Stimulated activated CD8-positive, alpha-beta memory T cell treated with anti-CD3 and anti-CD28 coated beads, Interleukin-12 subunit alpha, Interleukin-12 subunit beta, amount 100 ng/mL, for 24 hours (primary cell): ENCODE data around the gene LRP4.

ENCODE experiments used
- DNase-seq: peaks from one replicate; pipeline ENCODE4 v3.0.0-alpha.2; 2020; ENCODE audit errors: extremely low read depth

LRP4 gene

GRCh38 chr11:46918788-46919513, 601 bp upstream of the LRP4 start:
- no peak for DNase-seq

DNA sequence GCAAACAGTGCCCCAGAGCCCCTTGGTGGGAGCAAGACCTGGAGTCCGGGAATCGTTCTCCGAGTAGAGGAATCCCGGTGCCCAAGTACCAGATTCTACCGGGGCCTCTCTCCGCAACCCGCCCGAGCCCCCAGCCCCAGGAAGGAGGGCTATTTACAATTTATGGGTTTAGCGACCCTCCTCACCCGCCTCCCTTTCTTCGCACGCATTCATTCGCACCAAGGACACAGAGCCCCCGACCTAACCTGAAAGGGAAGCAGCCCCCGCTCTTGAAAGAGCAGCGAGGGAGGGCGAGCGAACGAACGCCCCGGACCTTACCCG, 628 bp downstream of the LRP4 start:
- no peak for DNase-seq

DNA sequence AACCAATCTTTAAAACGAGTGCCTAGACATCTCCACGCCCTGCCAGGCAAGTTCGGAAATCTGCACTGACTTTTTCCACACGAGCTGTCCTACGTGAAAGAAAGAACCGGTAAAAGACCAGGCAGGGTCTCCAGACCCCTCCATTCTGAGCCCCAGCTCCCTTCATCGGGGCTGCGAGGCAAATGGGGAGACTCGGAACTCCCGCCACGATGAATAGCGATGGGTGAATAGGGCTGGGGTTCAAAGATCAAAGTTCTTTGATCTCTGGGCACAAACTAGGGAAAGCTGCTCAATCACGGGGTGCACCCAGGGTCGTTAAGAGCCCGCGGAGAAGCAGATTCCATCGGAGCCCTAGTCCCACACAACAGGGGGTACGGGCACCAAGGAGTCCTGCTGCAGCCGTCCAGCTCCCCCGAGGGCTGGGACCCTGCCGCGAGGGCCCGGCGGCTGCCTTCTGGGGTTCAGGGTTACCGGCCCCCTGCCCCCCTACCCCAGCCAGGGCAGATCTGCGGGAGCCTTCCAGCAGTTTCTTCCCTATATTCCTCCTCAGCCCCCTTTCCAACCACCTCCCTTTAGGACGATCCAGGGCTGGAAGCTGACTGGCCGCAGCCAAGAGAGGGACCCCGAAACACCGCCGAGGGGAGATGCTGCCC, 1.1 kb downstream of the LRP4 start:
- DNase-seq: no peak

- no peak for DNase-seq
These were observed 1.9 kb downstream of the LRP4 start for GRCh38 chr11:46916286-46917108.

- no peak for DNase-seq
These were observed 3.4 kb downstream of the LRP4 start for GRCh38 chr11:46914910-46915309.

GRCh38 chr11:46914363-46914762, 4.0 kb downstream of the LRP4 start:
- no peak for DNase-seq

GRCh38 chr11:46913484-46913883, 4.9 kb downstream of the LRP4 start:
- DNase-seq: no peak

- DNase-seq: no peak
These were observed 5.7 kb downstream of the LRP4 start for GRCh38 chr11:46912526-46913150.

DNA sequence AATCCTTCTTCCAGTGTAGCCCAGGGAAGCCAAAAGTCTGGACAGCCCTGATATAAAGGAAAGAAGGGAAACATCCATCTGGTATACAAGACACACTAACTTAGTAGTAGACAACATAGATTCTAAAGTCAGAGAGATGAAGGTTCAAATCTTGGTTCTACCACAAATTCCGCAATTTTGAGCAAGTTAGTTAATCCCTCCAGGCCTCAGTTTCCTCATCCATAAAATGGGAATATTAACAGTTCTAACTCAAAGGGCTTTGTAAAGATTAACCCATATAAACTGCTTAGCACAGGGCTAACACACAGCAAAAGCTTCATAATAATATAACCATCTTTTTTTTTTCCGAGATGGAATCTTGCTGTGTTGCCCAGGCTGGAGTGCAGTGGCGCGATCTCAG, 10.7 kb downstream of the LRP4 start:
- DNase-seq: no peak

DNA sequence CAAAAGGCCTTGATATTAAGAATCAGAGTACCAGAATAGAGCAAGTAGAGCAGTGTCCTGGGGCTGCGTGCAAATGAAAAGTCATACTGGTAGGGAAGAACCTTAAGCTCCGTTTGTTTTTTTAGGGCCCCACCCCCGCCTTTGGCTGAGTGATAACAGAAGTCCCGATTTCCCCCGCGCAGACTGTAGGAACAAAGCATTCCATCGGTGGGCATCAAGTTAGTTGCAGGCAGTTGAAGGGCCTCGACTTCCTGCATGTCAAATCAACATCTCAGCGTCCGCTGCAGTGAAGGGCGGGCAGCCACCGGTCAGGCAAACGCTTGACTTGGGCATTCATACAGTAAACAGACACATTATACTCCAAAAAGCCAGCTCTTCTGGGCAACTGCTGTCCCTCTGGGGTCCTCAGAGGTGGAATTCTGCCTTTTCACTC, 11.7 kb downstream of the LRP4 start:
- no peak for DNase-seq

- no peak for DNase-seq
These were observed 12.5 kb downstream of the LRP4 start for GRCh38 chr11:46905806-46906205.

DNA sequence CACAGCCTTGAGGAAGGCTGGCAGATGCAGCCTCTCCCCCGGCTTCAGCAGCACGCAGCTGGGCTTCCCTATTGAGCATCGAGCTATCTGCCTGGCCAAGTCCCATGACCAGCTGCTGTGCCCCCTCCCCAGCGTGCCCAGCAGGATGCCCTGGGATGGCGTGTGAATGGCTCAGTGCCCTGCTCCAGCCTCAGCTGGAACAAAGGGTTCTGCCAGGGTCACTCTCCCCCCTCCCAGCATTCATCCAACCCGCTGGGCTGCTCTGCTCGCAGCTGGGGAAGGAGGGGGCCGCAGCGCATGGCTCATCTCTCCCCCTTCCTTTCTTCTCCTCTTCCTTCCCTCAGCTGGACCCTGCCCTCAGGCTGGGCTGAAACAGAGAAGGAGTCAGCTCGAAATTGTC, 14.5 kb downstream of the LRP4 start:
- DNase-seq: no peak

- DNase-seq: no peak
These were observed 15.7 kb downstream of the LRP4 start for GRCh38 chr11:46902694-46903093.

GRCh38 chr11:46901156-46901555, 17.2 kb downstream of the LRP4 start:
- no peak for DNase-seq

GRCh38 chr11:46900091-46900746, 18.1 kb downstream of the LRP4 start:
- no peak for DNase-seq

DNA sequence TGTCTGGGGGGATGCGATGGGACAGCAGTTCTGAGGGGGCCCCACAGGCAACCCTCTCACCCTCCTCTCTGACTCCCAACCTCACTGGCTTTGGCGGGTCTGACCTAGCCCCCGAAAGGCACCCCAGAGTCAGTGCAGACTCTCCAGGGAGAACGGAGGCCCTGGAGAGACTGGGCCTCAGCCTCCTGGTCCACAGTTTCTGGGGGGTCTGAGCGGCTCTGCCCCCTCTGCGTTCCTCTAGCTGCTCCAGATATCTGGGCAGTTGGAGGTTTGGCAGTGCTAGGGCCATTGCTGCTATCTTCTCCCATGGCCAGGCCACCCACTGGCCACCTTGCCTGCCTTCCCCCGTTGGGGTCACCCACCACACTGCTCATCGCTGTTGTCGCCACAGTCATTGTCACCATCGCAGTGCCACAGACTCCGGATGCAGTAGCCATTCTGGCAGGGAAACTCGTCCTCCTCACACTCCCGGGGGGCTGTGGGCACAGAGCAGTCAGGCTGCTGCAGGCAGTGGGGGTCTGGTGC, 18.8 kb downstream of the LRP4 start:
- DNase-seq: no peak

DNA sequence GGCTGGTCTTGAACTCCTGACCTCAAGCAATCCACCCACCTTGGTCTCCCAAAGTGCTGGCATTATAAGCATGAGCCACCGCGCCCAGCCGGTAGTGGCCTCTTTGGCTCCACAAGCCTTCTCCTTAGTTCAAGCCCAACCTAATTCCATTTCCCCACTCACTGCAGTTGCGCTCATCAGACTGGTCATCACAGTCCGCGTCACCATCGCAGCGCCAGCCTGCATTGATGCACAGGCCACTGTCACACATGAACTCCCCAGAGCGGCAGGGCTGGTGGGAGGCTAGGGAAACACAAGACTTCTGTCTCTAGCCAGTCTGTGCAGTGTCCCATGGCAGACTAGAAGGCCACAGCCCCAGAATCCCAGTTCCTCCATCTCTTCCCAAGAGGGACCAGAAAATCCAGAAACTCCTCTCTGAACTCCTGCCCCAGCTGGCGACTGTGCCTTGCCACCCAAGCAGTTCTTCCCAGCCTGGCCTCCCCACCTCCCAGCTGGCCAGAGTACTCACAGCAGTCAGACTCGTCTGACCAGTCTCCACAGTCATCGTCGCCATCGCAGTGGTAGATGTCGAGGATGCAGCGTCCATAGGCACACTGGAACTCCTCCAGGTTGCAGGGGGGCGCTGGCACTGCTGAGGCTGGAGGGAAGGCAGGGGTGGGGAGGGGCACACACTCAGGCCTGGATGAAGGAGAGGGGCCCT, 19.8 kb downstream of the LRP4 start:
- no peak for DNase-seq

GRCh38 chr11:46896719-46897406, 21.5 kb downstream of the LRP4 start:
- DNase-seq: no peak

GRCh38 chr11:46895821-46896220, 22.5 kb downstream of the LRP4 start:
- no peak for DNase-seq

DNA sequence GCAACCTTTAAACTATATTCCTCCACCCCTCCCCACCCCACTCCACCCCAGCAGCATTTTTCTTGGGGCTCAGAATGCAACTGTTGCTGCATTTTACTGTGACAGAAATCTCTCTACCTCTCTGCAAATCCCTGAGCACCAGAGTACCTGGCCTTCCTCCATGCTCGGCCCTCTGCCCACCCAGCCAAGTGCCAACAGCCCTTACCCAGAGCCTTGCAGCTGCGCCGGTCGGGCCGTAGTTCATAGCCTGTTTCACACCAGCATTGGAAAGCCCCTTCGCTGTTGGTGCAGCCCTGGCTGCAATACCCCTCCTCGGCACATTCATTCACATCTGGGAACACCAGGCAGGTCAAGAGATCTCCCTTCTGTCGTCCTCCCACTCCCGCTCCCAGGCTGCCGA, 23.4 kb downstream of the LRP4 start:
- no peak for DNase-seq
